Measurements from ENCODE around the gene JPT2.

- TF ChIP-seq CTCF (IDR thresholded peaks at IDR 0.05): no peak
- no peak for TF ChIP-seq POLR2A (IDR thresholded peaks at IDR 0.05)
Measured at GRCh38 chr16:1749152-1750117, 71.4 kb downstream of the JPT2 start.

Measured in body of pancreas (tissue), 4 donors.